HepG2 (cell line): ENCODE measurements around the gene BIRC2. TPM values are rescaled to one million over a fixed set of nuclear protein-coding genes. Genes with fewer than 3 reads are reported as not detected.

Experiments used
- AGO2 ChIP-seq: fragments of 200-400 bp; formaldehyde crosslinking; optimal IDR thresholded peaks from 2 replicates; pipeline ENCODE3; 2017; ENCODE audit warnings: mild to moderate bottlenecking, low read depth, low read length, moderate library complexity
- ESRRA ChIP-seq: sonication (generic); formaldehyde crosslinking; IDR thresholded peaks from 2 replicates; pipeline ENCODE4 v1.5.1; 2020; ENCODE audit warnings: mild to moderate bottlenecking, low read depth, missing genetic modification reagents
- HDAC6 ChIP-seq: fragments of 200-600 bp; sonication (generic); IDR thresholded peaks from 2 replicates; pipeline ENCODE4 v1.7.0; 2017; ENCODE audit warnings: mild to moderate bottlenecking, antibody characterized with exemption, low read length, low read depth
- PCBP1 ChIP-seq: fragments of 200-400 bp; formaldehyde crosslinking; IDR thresholded peaks from 2 replicates; pipeline ENCODE4 v1.6.1; 2017; ENCODE audit warnings: mild to moderate bottlenecking, low read depth, low read length, borderline replicate concordance
- RARG ChIP-seq: sonication (generic); formaldehyde crosslinking; IDR thresholded peaks from 2 replicates; pipeline ENCODE4 v1.4.0; 2020; ENCODE audit warnings: low read depth, mild to moderate bottlenecking, missing genetic modification reagents
- RXRB ChIP-seq: IDR thresholded peaks from 2 replicates; pipeline ENCODE4 v1.6.1; 2016; ENCODE audit warnings: borderline replicate concordance, missing genetic modification reagents, missing compliant biosample characterization
- SPEN ChIP-seq: sonication (generic); formaldehyde crosslinking; IDR thresholded peaks from 2 replicates; pipeline ENCODE4 v1.5.1; 2020; ENCODE audit warnings: low read depth, mild to moderate bottlenecking, missing genetic modification reagents
- TBL1XR1 ChIP-seq: fragments of 150-350 bp; IDR thresholded peaks from 2 replicates; pipeline ENCODE4 v1.6.1; 2014; ENCODE audit warnings: borderline replicate concordance, low read length; ENCODE audit not compliant: partially characterized antibody
- U2AF2 ChIP-seq: fragments of 200-400 bp; formaldehyde crosslinking; IDR thresholded peaks from 2 replicates; pipeline ENCODE4 v1.6.1; 2017; ENCODE audit warnings: low read depth, mild to moderate bottlenecking, low read length
- ZEB1 ChIP-seq: IDR thresholded peaks from 2 replicates; pipeline ENCODE4 v1.6.1; 2012; ENCODE audit warnings: mild to moderate bottlenecking, low read depth, inconsistent platforms; ENCODE audit not compliant: insufficient replicate concordance
- ZNF446 ChIP-seq: sonication (generic); formaldehyde crosslinking; IDR thresholded peaks from 2 replicates; pipeline ENCODE4 v1.5.0; 2020; ENCODE audit warnings: mild to moderate bottlenecking, missing genetic modification reagents
- ZNF564 ChIP-seq: sonication (generic); formaldehyde crosslinking; IDR thresholded peaks from 2 replicates; pipeline ENCODE4 v1.8.1; 2023; ENCODE audit warnings: mild to moderate bottlenecking, missing genetic modification reagents
- ZNF672 ChIP-seq: sonication (generic); formaldehyde crosslinking; IDR thresholded peaks from 2 replicates; pipeline ENCODE4 v1.8.1; 2022; ENCODE audit warnings: missing genetic modification reagents
- ZNF674 ChIP-seq: sonication (generic); formaldehyde crosslinking; IDR thresholded peaks from 2 replicates; pipeline ENCODE4 v1.5.0; 2020; ENCODE audit warnings: low read depth, mild to moderate bottlenecking, missing genetic modification reagents
- ZNF713 ChIP-seq: sonication (generic); formaldehyde crosslinking; IDR thresholded peaks from 2 replicates; pipeline ENCODE4 v1.4.0; 2020; ENCODE audit warnings: mild to moderate bottlenecking, missing genetic modification reagents
- ZNF761 ChIP-seq: sonication (generic); formaldehyde crosslinking; conservative IDR thresholded peaks from 2 replicates; pipeline ENCODE4 v1.4.0; 2020; ENCODE audit warnings: mild to moderate bottlenecking, missing genetic modification reagents
- polyA plus RNA-seq, 8 experiments: library from polyadenylated mRNA; depleted of rRNA in 3 of 8; stranded (reverse) in 7 of 8; unstranded in 1 of 8; fragments of >200 nt; fragmentation: Illumina TruSeq in 4 of 8; extraction: Trizol in 4 of 8; gene quantifications; 2 replicates each; pipeline versions ENCODE4 v1.2.1 to v1.2.3, GENCODE V29; 2011 to 2016; ENCODE audit warnings: low read depth in 4 of 8, missing spikeins in 1 of 8, mixed read lengths in 1 of 8; ENCODE audit not compliant: insufficient read depth in 1 of 8
- total RNA-seq, 5 experiments: library from RNA; depleted of rRNA; stranded (reverse); fragments of >200 nt; fragmentation: Illumina TruSeq; extraction: Trizol; gene quantifications; 2 replicates each; pipeline ENCODE4 v1.2.3, GENCODE V29; 2016; ENCODE audit warnings: low read depth in 1 of 5
- TF ChIP-seq, protein P1 (sequence below): sonication (generic); formaldehyde crosslinking; IDR thresholded peaks from 2 replicates; pipeline ENCODE4 v1.5.1; 2020; ENCODE audit warnings: missing genetic modification reagents, mild to moderate bottlenecking, borderline replicate concordance
- TF ChIP-seq, protein P2 (sequence below): IDR thresholded peaks from 2 replicates; pipeline ENCODE4 v1.6.1; 2016
- TF ChIP-seq, protein P3 (sequence below): IDR thresholded peaks from 2 replicates; pipeline ENCODE4 v1.6.1; 2016
- TF ChIP-seq, protein P4 (sequence below): sonication (generic); formaldehyde crosslinking; IDR thresholded peaks from 2 replicates; pipeline ENCODE4 v1.4.0; 2020; ENCODE audit warnings: missing genetic modification reagents, borderline replicate concordance
- TF ChIP-seq, protein P5 (sequence below): sonication (generic); formaldehyde crosslinking; IDR thresholded peaks from 2 replicates; pipeline ENCODE4 v1.5.1; 2020; ENCODE audit warnings: missing genetic modification reagents, mild to moderate bottlenecking, borderline replicate concordance

BIRC2 gene
- total and polyA plus RNA-seq, 2 of the 13 experiments (the other 11 are each of a cell fraction or from before 2014, with no cell fraction given): 61.7 to 62.2 TPM

DNA sequence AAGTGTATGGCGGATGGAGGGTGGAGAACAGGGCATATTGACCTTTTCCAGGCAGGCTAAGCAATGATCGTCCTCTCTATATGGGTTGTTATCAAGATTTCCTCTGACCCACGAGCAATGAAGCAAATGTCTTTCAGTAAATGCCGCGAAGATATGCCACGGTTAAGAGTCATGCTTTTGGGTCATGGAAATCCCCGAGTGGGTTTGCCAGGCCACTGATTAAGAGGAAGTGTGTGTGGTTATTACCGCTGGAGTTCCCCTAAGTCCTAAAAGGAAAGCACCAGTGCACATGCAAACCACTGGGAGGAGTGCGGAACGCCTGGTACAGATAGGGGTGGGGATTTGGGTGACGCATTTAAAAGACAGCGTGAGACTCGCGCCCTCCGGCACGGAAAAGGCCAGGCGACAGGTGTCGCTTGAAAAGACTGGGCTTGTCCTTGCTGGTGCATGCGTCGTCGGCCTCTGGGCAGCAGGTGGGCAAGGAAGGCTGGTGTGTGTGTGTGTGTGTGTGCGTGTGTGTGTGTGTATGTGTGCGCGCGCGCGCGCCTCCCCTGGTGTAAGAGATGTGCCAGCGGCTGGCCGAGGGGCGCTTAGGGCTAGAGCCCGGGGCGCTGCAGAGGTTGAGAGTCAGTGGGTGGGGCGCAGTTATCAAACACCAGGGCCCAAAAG is 29.8 kb upstream of the BIRC2 start, which contains the start of gene BIRC3 (continued):
- TF ChIP-seq ZNF446: no peak
- no peak for TF ChIP-seq ZNF674
- 0 out of 2 replicates have a peak, but pooled peaks have one; percentile 61 for TF ChIP-seq PCBP1
- TF ChIP-seq ESRRA (CRISPR knock-in tag): peak; percentile 51; the same call in 1 of the 2 replicates
- TF ChIP-seq ZNF761 (CRISPR knock-in tag): 0 out of 2 replicates have a peak, but pooled peaks have one; percentile 56
- no peak for TF ChIP-seq AGO2
- TF ChIP-seq ZNF672: no peak
- no peak for TF ChIP-seq ZNF713
- TF ChIP-seq RARG: no peak
- TF ChIP-seq, protein P1, sequence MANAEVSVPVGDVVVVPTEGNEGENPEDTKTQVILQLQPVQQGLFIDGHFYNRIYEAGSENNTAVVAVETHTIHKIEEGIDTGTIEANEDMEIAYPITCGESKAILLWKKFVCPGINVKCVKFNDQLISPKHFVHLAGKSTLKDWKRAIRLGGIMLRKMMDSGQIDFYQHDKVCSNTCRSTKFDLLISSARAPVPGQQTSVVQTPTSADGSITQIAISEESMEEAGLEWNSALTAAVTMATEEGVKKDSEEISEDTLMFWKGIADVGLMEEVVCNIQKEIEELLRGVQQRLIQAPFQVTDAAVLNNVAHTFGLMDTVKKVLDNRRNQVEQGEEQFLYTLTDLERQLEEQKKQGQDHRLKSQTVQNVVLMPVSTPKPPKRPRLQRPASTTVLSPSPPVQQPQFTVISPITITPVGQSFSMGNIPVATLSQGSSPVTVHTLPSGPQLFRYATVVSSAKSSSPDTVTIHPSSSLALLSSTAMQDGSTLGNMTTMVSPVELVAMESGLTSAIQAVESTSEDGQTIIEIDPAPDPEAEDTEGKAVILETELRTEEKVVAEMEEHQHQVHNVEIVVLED (CRISPR knock-in tag): peak; percentile 69; the same call in 1 of the 2 replicates
- TF ChIP-seq ZNF564: no peak
- no peak for TF ChIP-seq TBL1XR1
- TF ChIP-seq, protein P2, sequence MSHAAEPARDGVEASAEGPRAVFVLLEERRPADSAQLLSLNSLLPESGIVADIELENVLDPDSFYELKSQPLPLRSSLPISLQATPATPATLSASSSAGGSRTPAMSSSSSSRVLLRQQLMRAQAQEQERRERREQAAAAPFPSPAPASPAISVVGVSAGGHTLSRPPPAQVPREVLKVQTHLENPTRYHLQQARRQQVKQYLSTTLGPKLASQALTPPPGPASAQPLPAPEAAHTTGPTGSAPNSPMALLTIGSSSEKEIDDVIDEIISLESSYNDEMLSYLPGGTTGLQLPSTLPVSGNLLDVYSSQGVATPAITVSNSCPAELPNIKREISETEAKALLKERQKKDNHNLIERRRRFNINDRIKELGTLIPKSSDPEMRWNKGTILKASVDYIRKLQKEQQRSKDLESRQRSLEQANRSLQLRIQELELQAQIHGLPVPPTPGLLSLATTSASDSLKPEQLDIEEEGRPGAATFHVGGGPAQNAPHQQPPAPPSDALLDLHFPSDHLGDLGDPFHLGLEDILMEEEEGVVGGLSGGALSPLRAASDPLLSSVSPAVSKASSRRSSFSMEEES (CRISPR knock-in tag): no peak
- no peak for TF ChIP-seq U2AF2
- no peak for TF ChIP-seq RXRB (CRISPR knock-in tag)
- TF ChIP-seq, protein P3, sequence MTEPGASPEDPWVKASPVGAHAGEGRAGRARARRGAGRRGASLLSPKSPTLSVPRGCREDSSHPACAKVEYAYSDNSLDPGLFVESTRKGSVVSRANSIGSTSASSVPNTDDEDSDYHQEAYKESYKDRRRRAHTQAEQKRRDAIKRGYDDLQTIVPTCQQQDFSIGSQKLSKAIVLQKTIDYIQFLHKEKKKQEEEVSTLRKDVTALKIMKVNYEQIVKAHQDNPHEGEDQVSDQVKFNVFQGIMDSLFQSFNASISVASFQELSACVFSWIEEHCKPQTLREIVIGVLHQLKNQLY (CRISPR knock-in tag): no peak
- TF ChIP-seq, protein P4, sequence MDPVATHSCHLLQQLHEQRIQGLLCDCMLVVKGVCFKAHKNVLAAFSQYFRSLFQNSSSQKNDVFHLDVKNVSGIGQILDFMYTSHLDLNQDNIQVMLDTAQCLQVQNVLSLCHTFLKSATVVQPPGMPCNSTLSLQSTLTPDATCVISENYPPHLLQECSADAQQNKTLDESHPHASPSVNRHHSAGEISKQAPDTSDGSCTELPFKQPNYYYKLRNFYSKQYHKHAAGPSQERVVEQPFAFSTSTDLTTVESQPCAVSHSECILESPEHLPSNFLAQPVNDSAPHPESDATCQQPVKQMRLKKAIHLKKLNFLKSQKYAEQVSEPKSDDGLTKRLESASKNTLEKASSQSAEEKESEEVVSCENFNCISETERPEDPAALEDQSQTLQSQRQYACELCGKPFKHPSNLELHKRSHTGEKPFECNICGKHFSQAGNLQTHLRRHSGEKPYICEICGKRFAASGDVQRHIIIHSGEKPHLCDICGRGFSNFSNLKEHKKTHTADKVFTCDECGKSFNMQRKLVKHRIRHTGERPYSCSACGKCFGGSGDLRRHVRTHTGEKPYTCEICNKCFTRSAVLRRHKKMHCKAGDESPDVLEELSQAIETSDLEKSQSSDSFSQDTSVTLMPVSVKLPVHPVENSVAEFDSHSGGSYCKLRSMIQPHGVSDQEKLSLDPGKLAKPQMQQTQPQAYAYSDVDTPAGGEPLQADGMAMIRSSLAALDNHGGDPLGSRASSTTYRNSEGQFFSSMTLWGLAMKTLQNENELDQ (CRISPR knock-in tag): no peak
- TF ChIP-seq, protein P5, sequence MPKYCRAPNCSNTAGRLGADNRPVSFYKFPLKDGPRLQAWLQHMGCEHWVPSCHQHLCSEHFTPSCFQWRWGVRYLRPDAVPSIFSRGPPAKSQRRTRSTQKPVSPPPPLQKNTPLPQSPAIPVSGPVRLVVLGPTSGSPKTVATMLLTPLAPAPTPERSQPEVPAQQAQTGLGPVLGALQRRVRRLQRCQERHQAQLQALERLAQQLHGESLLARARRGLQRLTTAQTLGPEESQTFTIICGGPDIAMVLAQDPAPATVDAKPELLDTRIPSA: no peak
- peak; percentile 70; the same call in 1 of the 2 replicates for TF ChIP-seq SPEN (CRISPR knock-in tag)
- TF ChIP-seq ZEB1: no peak
- no peak for TF ChIP-seq HDAC6
